Endodermal cell (in vitro differentiated cells): Measurements from ENCODE around the gene PEX7. TPM values are rescaled to one million over a fixed set of nuclear protein-coding genes. Genes with fewer than 3 reads are reported as not detected.
A peak's percentile ranks its signal among the peaks of the same experiment; 100 is the strongest.
"Not testable (repeated sequence)": the region's sequence is repeated elsewhere in the genome, so short reads cannot be mapped to it uniquely, and the experiment has no call there.

Experiments used
- DNase-seq: peaks from one replicate; pipeline ENCODE4 v3.0.0-alpha.2; 2017
- H3K27ac ChIP-seq: 2 replicates; pipeline ENCODE4 v1.5.1; 2013; ENCODE audit warnings: mild to moderate bottlenecking, low read depth, low read length, moderate library complexity
- H3K27me3 ChIP-seq: 2 replicates; pipeline ENCODE4 v1.6.1; 2013; ENCODE audit warnings: mild to moderate bottlenecking, low read length, moderate library complexity; ENCODE audit not compliant: insufficient read depth, control insufficient read depth, poor library complexity, severe bottlenecking
- H3K36me3 ChIP-seq: 2 replicates; pipeline ENCODE4 v1.7.0; 2013; ENCODE audit warnings: mild to moderate bottlenecking, low read length, moderate library complexity; ENCODE audit not compliant: control insufficient read depth, insufficient read depth
- H3K4me1 ChIP-seq: one replicate; pipeline ENCODE4 v1.7.0; 2013; ENCODE audit warnings: low read length; ENCODE audit not compliant: control insufficient read depth, insufficient read depth
- H3K4me3 ChIP-seq: 2 replicates; pipeline ENCODE4 v1.5.1; 2013; ENCODE audit warnings: mild to moderate bottlenecking, low read length, moderate library complexity
- H3K9ac ChIP-seq: 2 replicates; pipeline ENCODE4 v1.6.1; 2013; ENCODE audit warnings: mild to moderate bottlenecking, low read length, moderate library complexity; ENCODE audit not compliant: poor library complexity, severe bottlenecking; ENCODE audit errors: extremely low read depth
- H3K9me3 ChIP-seq: 2 replicates; pipeline ENCODE4 v1.6.1; 2013; ENCODE audit warnings: mild to moderate bottlenecking, low read length, moderate library complexity; ENCODE audit not compliant: control insufficient read depth
- H3K27ac Mint-ChIP-seq: 2 replicates; pipeline ENCODE4 v1.8.0; 2020; ENCODE audit warnings: mixed read lengths
- H3K27me3 Mint-ChIP-seq: 2 replicates; pipeline ENCODE4 v1.8.0; 2021; ENCODE audit warnings: mild to moderate bottlenecking, mixed read lengths; ENCODE audit not compliant: insufficient read depth
- H3K36me3 Mint-ChIP-seq: 2 replicates; pipeline ENCODE4 v1.8.0; 2020; ENCODE audit warnings: low read depth, mixed read lengths
- H3K4me1 Mint-ChIP-seq: 2 replicates; pipeline ENCODE4 v1.8.0; 2020; ENCODE audit warnings: mixed read lengths
- H3K4me3 Mint-ChIP-seq: 2 replicates; pipeline ENCODE4 v1.8.0; 2020; ENCODE audit warnings: mild to moderate bottlenecking, moderate library complexity, mixed read lengths
- H3K9me3 Mint-ChIP-seq: 2 replicates; pipeline ENCODE4 v1.8.0; 2020; ENCODE audit warnings: mild to moderate bottlenecking, mixed read lengths
- WGBS, 2 experiments: methylation state at CpG; one replicate each; pipeline versions ENCODE4 v1.1.5 to v1.1.7; 2013; ENCODE audit warnings: missing lambda C conversion rate in 2 of 2, mixed read lengths in 1 of 2; ENCODE audit not compliant: insufficient coverage in 1 of 2, insufficient read length in 1 of 2; 5-methylcytosine and 5-hydroxymethylcytosine counted together
- total RNA-seq, 2 donors: library from RNA; stranded (reverse); fragmentation: NEBNext Ultra II Directional in 1 of 2; extraction: Animal tissue kit (Norgen Biotek cat#: 25700) in 1 of 2; gene quantifications; 2 replicates in 1 of 2; 3 replicates in 1 of 2; pipeline ENCODE4 v1.2.1, GENCODE V29; 2021
- TF ChIP-seq, protein P1 (sequence below): fragments of 200-600 bp; sonication (generic); conservative IDR thresholded peaks from 2 replicates; pipeline ENCODE4 v1.5.0; 2021; ENCODE audit warnings: antibody characterized with exemption, mild to moderate bottlenecking

The PEX7 gene
- total RNA-seq, 2 donors from 2014 or later = 11.2 to 11.6 TPM

- H3K27me3 Mint-ChIP-seq = peaks cover 2% of the 10 kb centered on the region
- Histone ChIP-seq H3K4me3 (no peak overlapping the region), H3K4me1 (no peaks in the 10 kb centered on the region), H3K27me3 (no peaks in the 10 kb centered on the region), H3K27ac (no peak overlapping the region), H3K9ac (no peak overlapping the region), H3K36me3 (no peaks in the 10 kb centered on the region), H3K9me3 (no peaks in the 10 kb centered on the region)
- no peaks in the 10 kb centered on the region for H3K9me3 Mint-ChIP-seq
- 87 to 88% methylated on average over 5 of the region's 5 CpGs for WGBS, 2 experiments
- TF ChIP-seq, protein P1, sequence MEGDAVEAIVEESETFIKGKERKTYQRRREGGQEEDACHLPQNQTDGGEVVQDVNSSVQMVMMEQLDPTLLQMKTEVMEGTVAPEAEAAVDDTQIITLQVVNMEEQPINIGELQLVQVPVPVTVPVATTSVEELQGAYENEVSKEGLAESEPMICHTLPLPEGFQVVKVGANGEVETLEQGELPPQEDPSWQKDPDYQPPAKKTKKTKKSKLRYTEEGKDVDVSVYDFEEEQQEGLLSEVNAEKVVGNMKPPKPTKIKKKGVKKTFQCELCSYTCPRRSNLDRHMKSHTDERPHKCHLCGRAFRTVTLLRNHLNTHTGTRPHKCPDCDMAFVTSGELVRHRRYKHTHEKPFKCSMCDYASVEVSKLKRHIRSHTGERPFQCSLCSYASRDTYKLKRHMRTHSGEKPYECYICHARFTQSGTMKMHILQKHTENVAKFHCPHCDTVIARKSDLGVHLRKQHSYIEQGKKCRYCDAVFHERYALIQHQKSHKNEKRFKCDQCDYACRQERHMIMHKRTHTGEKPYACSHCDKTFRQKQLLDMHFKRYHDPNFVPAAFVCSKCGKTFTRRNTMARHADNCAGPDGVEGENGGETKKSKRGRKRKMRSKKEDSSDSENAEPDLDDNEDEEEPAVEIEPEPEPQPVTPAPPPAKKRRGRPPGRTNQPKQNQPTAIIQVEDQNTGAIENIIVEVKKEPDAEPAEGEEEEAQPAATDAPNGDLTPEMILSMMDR = no peak
- DNase-seq = peak; percentile 58
- peak overlapping the region; percentile 38 for H3K27ac Mint-ChIP-seq
- no peaks in the 10 kb centered on the region for H3K36me3 Mint-ChIP-seq
- H3K4me1 Mint-ChIP-seq = peaks cover 48% of the 10 kb centered on the region
- no peak overlapping the region for H3K4me3 Mint-ChIP-seq
Observed at GRCh38 chr6:136958168-136958567, 135.8 kb downstream of the PEX7 start.

GRCh38 chr6:136959471-136959891, 137.1 kb downstream of the PEX7 start:
- TF ChIP-seq, protein P1 = no peak
- Histone ChIP-seq H3K27ac (no peak overlapping the region), H3K4me3 (no peak overlapping the region), H3K9me3 (no peaks in the 10 kb centered on the region), H3K9ac (no peak overlapping the region), H3K36me3 (no peaks in the 10 kb centered on the region), H3K4me1 (no peaks in the 10 kb centered on the region), H3K27me3 (no peaks in the 10 kb centered on the region)
- Mint-ChIP-seq H3K4me3 (no peak overlapping the region), H3K9me3 (no peaks in the 10 kb centered on the region), H3K4me1 (peaks cover 53% of the 10 kb centered on the region), H3K36me3 (no peaks in the 10 kb centered on the region), H3K27ac (peak overlapping the region; percentile 50), H3K27me3 (peaks cover 2% of the 10 kb centered on the region)
- 74 to 77% methylated on average over 4 to 14 of the region's 14 CpGs for WGBS, 2 experiments
- DNase-seq = peak; percentile 75

- not testable (repeated sequence) for H3K4me3 Mint-ChIP-seq
- WGBS, 2 experiments = 71 to 89% methylated on average over 1 to 6 of the region's 6 CpGs
- peak overlapping the region; percentile 26 for H3K27ac Mint-ChIP-seq
Observed at GRCh38 chr6:136959935-136960334, 137.5 kb downstream of the PEX7 start.

GRCh38 chr6:136960781-136961180, 138.4 kb downstream of the PEX7 start:
- H3K27me3 ChIP-seq = no peaks in the 10 kb centered on the region
- Mint-ChIP-seq H3K4me3 (no peak overlapping the region), H3K4me1 (peaks cover 58% of the 10 kb centered on the region), H3K36me3 (no peaks in the 10 kb centered on the region), H3K27me3 (peaks cover 2% of the 10 kb centered on the region), H3K27ac (no peak overlapping the region), H3K9me3 (no peaks in the 10 kb centered on the region)
- H3K9me3 ChIP-seq = no peaks in the 10 kb centered on the region
- no peaks in the 10 kb centered on the region for H3K36me3 ChIP-seq
- no peak overlapping the region for H3K4me3 ChIP-seq
- WGBS, 2 experiments = 93% methylated on average over 3 of the region's 3 CpGs; no CpG with 5 or more reads in 1 of the 2 experiments
- H3K4me1 ChIP-seq = no peaks in the 10 kb centered on the region
- H3K9ac ChIP-seq = no peak overlapping the region
- TF ChIP-seq, protein P1 = no peak
- DNase-seq = no peak
- no peak overlapping the region for H3K27ac ChIP-seq

More at GRCh38 chr6:136959935-136960334, 137.5 kb downstream of the PEX7 start:
- H3K4me3 ChIP-seq, DNase-seq, H3K27me3 ChIP-seq, H3K9ac ChIP-seq, H3K27me3 Mint-ChIP-seq, H3K36me3 ChIP-seq, H3K9me3 Mint-ChIP-seq, H3K4me1 ChIP-seq, H3K36me3 Mint-ChIP-seq, H3K9me3 ChIP-seq, H3K27ac ChIP-seq: not testable (repeated sequence)
- peaks cover 58% of the 10 kb centered on the region for H3K4me1 Mint-ChIP-seq
